ENCODE measurements around the gene LMOD3.

The LMOD3 gene

DNA sequence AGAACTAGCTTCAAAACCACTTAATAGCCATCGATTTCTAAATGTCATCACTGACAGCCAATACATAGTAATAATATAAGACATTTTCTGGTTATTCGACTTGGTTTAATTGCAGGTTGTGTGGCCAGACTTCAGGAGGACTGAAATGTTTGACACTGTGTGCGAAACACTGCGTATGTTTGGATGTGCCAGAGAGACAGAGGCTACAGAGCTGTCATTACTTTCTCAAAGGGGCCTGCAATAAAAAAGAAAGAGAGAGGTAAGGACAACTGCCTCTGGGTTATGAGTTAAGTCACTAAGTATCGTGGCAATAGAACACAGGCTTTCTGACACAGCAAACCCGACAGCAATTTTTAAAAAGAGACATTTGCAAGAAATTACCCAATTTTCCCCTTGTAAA, 882 bp downstream of the LMOD3 start:
- no peak for DNase-seq

GRCh38 chr3:69120879-69121464, 1.4 kb downstream of the LMOD3 start:
- DNase-seq: peak; percentile 88

DNA sequence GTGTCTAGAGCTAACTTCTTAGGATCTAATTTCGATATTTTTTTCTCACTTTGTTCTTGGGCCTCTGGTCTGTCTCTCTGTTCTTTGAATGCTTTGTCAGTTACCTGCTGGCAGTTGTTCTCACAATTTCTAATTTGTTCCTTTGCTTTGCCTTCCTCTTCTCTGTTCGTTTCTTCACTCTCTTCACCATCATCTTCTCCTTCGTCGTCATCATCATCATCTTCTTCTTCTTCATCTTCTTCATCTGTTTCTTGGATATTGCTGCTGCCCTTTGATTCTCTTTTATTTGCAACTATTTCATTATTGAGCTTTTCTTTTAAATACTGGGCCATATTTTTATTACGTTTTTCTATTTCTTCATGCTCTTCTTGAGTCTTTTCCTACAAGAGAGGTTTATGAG, 2.7 kb downstream of the LMOD3 start:
- DNase-seq: no peak

DNA sequence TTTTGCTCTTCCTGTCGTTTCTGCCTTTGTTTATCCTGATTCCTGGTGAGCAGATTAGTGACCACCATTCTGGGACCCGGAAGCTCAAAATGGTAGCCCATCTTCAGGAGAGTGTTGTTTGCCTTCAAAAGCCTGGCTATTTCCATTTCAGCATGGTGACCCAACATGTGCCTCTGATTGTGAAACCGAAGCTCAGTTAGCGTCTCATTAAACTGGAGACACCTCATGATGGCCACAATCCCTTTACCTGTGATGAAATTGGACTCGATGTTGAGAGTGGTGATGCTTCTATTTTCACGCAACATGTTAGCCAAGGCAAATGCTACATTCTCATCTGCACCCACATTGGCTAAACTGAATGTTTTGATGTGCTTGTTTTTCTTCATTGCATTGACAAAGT, 3.3 kb downstream of the LMOD3 start:
- no peak for DNase-seq

- DNase-seq: no peak
Measured at GRCh38 chr3:69118555-69118954, 3.8 kb downstream of the LMOD3 start.

- DNase-seq: no peak
Measured at GRCh38 chr3:69116897-69117296, 5.5 kb downstream of the LMOD3 start.

DNA sequence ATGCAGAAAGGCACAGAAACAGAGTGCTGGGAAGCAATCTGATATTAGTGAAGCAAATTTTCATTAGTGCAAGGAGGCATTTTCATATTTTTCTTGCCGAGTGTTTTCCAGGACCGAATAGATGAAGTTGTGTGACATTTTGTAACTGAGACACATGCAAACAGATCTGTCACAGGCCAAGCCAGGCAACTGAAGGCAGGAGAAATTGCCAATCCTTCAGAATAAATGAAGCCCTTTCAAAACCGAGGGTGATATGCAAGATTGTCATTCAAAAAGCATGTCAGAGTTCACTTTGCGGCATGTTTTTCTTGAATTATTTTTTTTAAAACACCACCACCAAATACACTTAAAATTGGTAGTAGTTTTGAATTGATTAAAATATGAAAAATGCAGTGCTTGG, 6.2 kb downstream of the LMOD3 start:
- no peak for DNase-seq

DNA sequence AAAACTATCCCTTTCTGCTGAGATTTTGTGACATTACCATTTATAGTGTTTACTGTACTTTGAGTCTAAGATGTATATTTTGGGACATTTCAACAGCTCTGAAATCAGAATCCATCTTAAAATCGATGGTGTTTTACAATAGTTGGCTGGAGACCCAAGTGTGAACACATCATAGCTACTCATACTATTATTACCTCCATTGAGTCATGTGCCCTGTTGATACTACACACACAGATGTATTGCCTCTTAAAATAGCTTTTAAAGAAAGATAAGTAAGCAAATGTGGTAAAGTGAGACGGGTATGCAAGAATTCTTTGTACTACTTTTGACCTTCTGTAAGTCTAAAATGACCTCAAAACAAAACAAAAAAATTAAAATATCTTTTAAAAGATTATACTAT, 6.7 kb downstream of the LMOD3 start:
- no peak for DNase-seq

GRCh38 chr3:69113536-69113935, 8.9 kb downstream of the LMOD3 start:
- DNase-seq: no peak

- no peak for DNase-seq
Measured at GRCh38 chr3:69110941-69111546, 11.4 kb downstream of the LMOD3 start.

DNA sequence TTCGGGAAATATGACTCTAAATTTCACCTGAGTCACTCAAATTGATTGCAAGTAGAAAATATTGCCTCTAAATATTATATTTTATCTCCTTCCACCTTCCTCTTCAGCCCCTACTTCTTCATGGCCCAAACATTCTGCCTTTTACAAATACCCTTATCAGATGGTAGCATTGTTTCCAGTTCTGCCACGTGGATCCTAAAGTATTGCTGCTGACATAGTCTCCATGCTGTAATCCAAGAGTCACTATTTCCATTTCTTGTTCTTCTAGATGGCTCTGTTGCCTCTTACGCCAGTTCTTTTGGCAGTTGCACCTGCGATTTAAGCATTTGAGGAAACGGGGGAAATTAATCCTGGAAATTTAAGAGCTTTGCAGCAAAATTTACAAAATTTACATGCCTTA, 13.6 kb downstream of the LMOD3 start:
- no peak for DNase-seq

- DNase-seq: no peak
Measured at GRCh38 chr3:69107841-69108240, 14.6 kb downstream of the LMOD3 start.

DNA sequence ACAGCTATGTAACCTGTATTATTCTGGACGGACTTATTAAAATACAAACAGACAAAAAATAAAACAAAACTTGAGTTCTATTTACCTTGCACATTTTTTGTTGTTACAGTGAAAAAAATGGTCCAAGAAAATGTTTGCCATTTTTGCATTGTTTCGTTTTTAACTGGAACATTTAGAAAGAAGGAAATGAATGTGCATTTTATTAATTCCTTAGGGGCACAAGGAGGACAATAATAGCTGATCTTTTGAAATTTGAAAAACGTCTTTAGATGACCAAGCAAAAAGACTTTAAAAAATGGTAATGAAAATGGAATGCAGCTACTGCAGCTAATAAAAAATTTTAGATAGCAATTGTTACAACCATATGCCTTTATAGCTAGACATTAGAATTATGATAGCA, 17.1 kb downstream of the LMOD3 start:
- DNase-seq: no peak

DNA sequence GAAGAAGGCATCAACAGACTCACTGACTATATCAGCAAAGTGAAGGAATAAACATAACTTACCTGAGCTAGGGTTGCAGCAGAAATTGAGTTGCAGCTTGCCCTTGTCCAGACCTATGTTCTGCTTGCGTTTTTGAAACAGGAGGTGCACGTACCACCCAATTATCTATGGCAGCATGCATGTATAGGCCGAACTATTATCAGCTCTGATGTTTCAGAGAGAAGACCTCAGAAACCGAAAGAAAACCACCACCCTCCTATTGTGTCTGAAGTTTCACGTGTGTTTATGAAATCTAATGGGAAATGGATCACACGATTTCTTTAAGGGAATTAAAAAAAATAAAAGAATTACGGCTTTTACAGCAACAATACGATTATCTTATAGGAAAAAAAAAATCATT, 17.8 kb downstream of the LMOD3 start:
- no peak for DNase-seq

- DNase-seq: no peak
Measured at GRCh38 chr3:69103123-69103522, 19.3 kb downstream of the LMOD3 start.

DNA sequence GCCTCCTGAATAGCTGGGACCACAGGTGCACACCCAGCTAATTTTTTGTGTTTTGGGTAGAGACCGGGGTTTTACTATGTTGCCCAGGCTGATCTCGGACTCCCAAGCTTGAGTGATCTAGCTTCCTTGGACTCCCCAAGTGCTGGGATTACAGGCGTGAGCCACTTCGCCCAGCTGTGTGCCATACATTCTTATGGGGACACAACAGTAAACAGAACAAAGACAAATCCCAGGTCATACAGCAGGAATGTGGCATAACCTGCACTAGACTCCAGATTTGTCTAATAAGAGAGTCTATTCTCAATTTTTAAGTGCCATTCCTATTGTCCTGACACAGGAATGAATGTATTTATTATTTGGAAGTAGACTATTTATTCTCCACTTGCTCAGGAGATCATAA, 20.0 kb downstream of the LMOD3 start:
- DNase-seq: no peak

- DNase-seq: no peak
Measured at GRCh38 chr3:69099576-69099975, 22.8 kb downstream of the LMOD3 start.

DNA sequence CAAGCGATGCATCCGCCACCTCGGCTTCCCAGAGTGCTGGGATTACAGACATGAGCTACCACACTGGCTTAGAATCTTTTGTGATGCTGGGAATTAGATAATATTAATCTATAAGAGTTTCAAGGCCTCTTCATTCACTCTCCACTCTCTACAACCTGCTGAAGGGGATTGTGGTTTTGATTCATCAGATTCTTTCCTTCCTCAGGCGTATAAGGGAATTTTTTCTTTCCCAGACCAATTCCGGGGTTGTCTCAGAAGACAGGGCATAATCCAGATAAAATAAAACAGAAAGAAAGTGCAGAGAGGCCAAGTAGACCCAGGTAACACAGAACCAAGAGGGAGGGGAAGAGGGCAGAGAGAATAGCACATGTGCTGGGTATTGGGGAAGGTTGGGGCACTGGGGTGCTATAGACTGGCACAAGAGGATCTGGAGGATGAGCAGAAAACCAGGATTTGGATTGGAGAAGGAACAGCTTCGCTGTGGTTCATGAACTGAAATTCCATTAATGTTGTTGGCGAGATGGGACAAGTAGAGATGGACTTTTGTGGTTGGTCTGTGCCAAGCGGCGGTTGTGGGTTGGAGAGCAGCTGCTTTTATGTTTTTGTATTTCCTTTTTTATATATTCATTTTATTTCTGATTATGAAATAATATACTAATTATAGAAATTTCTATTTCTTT, 24.8 kb downstream of the LMOD3 start:
- DNase-seq: no peak

DNA sequence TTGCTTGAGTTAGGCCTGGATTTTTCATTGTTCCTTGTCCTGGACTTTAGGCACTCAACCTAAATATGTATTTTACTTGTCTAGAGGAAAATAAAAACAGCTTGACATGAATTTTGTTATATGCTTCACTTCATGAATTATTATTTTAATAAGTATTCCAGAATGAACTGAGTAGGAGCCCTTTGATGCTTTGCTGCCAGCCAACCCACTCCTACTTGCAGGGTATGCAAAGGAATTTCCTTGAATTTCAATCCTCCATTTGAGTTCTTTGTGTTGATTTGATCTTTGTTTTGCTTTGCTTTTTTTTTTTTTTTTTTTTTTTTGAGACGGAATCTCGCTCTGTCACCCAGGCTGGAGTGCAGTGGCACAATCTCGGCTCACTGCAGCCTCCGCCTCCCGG, 26.1 kb downstream of the LMOD3 start:
- no peak for DNase-seq

- DNase-seq: peak; percentile 52
Measured at GRCh38 chr3:69095636-69096035, 26.8 kb downstream of the LMOD3 start.

DNA sequence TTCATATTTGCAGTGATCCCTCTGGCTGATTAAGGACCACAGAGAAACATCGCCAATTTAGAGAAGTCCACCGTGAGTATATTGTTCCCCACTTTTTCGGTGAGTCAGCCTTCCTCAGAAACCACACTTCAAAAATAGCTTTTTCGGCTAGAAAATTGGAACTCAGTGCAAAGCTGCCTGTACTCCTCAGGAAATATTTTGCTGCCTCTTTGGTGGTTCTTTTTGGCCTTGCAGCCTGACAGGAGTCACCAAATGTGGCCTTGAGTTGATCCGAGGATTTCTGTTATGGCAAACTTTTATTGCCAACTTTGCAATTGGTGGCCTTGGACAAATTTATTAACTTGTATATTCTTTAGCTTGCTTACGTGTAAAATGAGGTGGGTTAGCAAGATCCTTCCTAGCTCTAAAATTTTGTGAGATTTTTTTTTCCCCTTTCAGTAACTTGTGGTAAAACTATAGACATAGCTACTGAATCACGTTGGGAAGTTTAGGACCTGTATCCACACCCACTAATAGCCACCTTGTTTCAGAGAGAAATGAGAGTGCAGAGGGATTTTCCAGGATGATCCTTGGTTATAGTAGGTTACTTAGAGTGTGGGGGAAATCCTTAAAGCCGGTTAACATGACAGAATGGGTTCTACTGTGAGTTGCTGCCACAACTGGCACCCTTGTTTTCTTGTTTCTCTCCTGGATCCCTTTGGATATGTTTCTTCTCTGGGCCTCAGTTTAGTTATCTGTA, 27.8 kb downstream of the LMOD3 start:
- DNase-seq: peak; percentile 42

DNA sequence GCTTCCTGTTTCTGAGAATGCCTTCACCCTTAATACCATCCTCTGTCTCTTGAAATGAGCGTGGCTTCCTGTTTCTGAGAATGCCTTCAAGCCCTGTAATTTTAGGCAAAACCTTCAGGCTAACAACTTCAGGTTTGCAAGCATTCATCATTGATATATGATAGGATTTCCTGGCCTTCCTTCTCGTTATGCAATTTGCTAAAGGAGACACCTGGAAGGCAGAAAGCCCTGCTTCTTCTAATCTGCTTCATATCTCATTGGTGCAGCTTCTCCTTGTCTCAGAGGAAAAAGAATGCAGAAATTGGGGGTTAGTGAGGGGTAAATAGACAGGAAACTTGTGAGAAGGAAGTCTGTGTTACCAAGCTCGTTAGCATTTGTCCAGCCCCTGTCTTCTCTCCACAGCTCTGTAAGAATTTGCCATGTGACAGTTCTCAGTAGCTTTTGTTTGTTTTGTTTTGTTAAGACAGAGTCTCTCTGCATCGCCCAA, 30.3 kb downstream of the LMOD3 start:
- DNase-seq: peak; percentile 87

- DNase-seq: peak; percentile 25
Measured at GRCh38 chr3:69091389-69092029, 30.9 kb downstream of the LMOD3 start.

Data from activated CD4-positive, alpha-beta T cell treated with anti-CD3 and anti-CD28 coated beads, Interleukin-2, amount 50 U/mL, for 16 hours (primary cell).